Activated CD4-positive, alpha-beta T cell treated with anti-CD3 and anti-CD28 coated beads for 4 hours (primary cell): ENCODE results near the gene ABCA13.

Experiments
- DNase-seq, 2 donors: peaks; one replicate each; pipeline ENCODE4 v3.0.0-alpha.2; 2020

ABCA13 gene

DNA sequence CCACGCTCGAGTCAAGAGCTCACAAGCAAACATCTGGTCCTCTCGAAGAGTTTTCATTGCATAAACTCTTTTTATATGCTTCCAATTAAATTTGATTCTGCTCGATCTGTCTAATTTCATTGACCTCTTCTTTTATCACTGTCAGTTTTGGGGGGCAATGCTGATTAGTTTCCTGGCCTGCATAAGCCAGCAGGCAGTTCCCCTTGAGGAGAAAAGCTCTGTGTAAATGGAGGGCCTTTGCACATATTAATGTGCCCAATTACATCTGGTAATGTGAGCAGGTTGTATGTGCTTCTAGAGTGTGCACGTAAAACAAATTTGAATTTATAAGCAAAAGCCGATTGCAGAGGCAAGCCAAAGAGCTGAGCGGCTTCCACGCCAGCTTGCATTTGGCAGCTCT is 210.3 kb downstream of the ABCA13 start:
- DNase-seq = no peak

DNA sequence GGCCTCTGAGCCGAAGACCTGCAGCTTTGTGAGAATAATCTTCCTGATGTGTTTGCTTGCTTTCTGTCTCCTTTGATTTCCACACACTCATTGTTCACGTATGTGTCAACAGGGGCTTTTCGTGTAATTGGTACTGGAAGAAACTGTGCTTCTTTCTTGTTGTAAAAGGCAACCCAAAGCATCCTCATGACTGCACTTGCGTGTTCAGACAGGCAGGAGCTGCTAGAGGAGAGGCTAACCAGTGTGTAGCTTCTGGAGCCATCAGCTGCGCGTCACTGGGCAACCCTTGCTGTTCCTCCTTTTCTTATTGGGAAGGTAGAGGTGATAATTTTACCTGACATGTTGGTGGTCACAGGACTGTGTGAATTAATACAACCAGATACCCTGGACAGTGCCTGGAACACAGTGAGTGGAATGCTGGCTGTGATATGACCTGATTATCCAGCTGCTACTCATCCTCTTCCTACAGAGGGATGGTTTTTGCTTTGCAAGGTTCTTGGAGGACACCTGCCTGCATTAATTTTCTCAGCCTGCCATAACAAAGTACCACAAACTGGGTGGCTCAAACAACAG is 213.0 kb downstream of the ABCA13 start:
- DNase-seq = no peak

GRCh38 chr7:48387932-48388331 is 216.7 kb downstream of the ABCA13 start:
- DNase-seq = no peak

DNA sequence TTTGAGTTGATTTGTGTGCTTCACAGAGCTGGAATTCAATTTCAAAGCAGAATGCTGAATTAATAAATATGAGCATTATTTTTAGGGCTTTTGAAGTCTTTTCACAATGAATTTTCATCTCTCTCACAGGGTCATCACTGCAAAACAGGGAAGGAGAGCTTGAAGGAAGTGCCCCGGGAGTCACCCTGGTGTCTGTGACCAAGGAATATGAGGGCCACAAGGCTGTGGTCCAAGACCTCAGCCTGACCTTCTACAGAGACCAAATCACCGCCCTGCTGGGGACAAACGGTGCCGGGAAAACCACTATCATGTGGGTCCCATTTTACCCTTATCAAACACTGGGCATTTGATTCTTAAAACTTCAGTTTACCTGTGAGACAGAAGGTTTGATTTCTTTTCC is 217.7 kb downstream of the ABCA13 start:
- DNase-seq = no peak

- no peak for DNase-seq
Measured at GRCh38 chr7:48389977-48390376, 218.7 kb downstream of the ABCA13 start.

GRCh38 chr7:48390388-48391327 is 219.4 kb downstream of the ABCA13 start:
- DNase-seq = no peak

GRCh38 chr7:48398191-48398590 is 226.9 kb downstream of the ABCA13 start:
- no peak for DNase-seq

GRCh38 chr7:48402721-48403120 is 231.5 kb downstream of the ABCA13 start:
- DNase-seq = no peak

- DNase-seq = no peak
Measured at GRCh38 chr7:48408731-48409130, 237.5 kb downstream of the ABCA13 start.

GRCh38 chr7:48411619-48412018 is 240.4 kb downstream of the ABCA13 start:
- DNase-seq = no peak

GRCh38 chr7:48414011-48414732 is 242.9 kb downstream of the ABCA13 start:
- DNase-seq = no peak

DNA sequence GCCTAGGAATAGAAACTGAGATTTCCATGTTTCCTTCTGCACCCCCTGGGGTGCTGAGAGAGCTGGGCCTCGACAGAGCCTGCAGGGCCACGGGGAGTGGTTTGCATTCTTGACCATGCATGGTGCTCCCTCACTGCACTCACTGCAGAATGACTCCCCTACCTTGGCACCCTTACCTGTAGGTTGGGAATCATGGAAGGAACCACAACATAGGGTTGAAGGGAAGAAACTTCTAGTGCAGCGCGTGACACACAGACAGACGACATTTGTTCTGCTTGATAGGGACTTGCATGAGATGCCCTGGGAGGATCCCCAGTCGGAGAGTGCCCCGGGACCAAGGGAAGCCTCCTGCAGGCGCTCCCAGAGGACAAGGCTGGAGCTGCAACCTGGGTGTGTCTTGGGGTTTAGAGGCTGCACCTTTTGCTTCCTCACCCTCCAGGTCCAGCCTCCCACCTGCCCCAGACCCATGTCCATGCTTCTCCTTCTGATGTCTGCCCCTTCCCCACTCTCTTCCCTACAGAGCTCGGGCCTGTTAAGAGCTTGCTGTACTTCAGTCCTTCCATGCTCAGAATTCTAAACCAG is 245.2 kb downstream of the ABCA13 start:
- DNase-seq = no peak

DNA sequence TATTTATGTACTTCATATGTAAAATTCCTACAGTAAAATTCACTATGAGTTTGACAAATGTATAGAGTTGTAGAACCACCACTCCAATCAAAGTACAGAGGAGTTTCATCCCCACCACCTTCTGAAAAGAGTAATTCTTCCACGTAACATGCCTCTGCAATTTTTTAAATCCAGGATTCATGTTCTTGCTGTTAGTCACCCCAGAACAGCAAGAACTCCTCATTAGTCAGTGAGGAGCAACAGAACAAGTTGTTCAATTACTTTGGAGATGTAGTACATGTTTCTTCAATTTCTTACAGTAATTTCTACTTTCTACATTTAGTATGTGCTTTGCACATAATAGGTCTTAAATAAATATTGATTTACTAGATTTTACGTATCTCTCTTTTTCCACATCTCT is 248.1 kb downstream of the ABCA13 start:
- DNase-seq = no peak

DNA sequence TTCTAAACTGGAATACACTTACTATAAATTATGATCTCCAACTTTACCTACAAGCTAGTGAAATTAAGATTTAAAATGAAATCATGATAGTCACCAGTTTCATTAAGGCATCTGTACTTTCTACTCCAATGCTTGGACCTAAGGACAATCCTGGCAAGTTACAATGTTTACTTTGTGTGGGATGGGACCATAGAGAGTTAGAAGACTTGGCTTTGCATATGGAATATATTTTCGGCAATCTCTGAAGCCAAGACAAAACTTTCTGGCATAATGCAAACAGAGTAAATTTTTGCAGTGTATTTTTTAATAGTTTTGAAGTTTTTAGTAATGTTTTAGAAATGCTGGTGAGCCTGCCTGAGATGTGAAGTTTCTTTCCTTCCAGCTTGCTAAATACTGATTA is 248.9 kb downstream of the ABCA13 start:
- no peak for DNase-seq

- no peak for DNase-seq
Measured at GRCh38 chr7:48421357-48421756, 250.1 kb downstream of the ABCA13 start.

GRCh38 chr7:48424731-48425130 is 253.5 kb downstream of the ABCA13 start:
- DNase-seq = no peak

DNA sequence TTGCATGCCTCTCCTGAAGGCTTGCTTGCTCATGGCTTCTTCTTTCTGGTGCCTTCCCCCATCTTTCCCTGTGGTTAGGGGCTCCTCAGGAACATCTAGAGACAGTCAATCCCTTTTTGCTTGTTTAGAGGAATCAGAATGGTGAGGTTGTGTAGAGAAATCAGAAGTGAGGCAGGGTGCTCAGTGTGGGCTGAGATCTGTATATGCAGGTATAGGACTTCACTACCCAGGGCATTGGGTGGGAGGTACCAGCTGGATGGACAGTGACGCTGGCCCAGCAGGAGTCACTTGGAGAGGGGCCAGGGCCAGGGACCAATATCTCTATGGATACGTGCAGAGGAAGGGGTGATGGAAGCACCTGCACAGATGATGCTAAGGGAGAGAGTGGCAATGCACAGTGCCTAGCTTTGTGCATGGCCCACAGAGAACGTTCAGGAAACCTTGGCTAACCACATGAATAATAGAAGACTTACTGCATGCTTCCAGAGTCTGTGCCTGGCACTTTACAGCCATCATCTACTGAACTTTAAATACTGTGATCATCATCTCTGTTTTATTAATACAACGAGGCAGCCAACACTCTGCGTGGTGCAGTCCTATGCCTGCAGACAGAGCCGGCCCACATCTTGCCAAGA is 255.2 kb downstream of the ABCA13 start:
- no peak for DNase-seq

DNA sequence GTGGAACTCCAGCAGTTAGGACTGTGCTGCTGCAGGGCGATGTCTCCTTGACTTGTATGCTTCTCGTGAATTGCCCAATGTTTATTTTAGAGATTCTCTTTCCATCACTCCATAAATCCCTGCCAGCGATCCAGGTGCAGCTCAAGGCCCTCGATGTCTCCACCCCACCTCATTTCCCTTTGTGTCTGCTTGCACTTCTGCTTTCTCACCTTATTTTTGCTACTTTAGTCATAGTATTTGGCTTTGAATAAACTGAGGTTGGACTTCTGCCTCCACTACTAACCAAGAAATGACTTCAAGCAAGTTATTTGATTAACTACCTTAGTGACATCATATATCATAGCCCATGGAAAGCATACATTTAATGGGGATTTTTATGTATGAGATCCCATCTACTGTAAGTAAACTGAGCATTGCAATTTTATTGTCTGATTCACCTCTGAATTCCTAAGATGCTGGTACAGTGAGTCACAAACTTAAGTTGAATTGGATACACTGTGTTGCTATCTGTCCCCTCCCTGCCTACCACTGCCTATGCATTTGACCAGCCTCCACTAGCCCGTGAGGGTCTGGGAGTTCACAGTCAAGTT is 255.8 kb downstream of the ABCA13 start:
- no peak for DNase-seq

GRCh38 chr7:48427671-48428070 is 256.4 kb downstream of the ABCA13 start:
- DNase-seq = no peak

DNA sequence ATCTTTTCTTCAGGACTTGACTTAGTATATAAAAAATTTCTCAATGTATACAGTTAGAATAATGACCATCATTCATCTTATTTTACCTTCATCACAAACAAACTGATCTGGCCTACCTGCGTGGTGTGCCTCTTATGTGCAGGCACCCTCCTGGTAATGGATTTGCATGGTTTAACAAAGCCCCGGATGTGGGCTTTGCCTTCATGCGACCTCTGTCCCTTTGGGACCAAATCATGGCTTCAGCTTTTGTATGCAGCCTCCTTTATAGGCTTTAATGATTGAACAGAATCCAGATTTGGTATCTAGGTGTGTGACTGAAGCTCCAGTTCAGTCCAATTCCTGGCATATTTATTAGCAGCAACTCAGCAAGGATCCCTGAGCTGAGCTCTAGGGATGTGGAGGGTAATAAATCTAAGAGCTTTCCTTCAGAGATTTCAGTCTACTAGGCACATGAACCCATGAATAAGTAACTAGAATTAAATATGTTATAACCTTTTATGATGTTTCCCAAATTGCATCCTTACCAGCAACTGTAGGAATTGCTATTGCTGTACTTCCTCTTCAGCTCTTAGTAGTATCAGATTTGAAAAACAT is 256.9 kb downstream of the ABCA13 start:
- no peak for DNase-seq

DNA sequence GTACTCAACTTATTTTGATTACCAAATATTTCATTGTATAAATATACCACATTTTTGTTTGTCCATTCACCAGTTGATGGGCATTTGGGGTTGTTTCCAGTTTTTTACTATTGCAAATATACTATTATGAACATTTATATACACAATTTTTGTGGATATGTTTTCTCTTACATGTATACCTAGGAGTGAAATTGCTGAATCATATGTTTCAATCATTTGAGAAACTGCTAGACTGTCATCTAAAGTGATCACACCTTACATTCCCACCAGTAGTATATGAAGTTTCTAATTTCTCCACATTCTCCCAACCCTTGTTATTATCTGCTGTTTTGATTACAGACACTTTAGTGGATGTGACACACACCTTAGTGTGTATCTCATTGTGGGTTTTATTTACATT is 257.9 kb downstream of the ABCA13 start:
- no peak for DNase-seq

GRCh38 chr7:48438206-48438605 is 266.9 kb downstream of the ABCA13 start:
- DNase-seq = no peak
